ENCODE measurements around the gene WSB1.

Gene WSB1

DNA sequence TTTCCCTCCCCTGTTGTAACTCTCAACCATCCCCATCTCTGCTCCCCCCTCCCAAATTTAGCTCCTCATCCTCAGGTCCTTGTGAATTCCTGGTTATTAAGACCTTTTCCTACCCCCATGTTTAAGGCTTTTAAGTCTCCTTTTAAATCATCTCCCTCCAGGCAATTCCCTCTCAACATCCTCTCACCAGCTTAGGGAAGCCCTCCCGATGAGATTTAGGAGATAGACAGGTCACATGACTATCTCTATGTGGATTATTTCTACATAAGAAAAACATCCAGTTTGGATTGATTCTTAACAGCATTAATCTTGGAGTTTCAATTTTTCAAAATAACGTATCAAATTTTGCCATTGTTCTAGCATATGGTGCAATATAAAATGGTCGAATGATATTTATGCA, 12.5 kb upstream of the WSB1 start:
- DNase-seq: no peak

DNA sequence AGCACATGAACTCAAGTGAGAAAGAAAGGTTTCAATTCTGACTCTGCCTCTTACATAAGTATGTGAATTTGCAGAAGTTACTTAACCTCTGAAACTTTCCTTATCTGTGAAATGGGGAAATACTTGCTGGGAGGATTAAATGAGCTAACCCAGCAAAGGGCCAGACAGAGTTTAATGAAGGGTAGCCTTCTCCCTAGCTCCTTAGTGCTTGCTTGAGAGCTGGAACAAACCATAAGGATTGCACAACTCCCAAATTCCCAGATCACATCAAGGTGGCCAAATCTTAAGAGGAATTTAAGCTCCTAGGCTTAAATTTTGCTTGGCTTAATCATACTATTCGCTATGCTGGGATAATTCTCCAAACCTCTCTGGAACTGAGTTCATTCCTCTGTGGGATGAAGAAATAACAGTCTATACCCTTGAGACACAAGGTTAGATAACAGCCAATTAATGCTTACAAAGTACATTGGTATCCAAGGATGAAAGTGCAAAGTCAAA, 11.8 kb upstream of the WSB1 start:
- DNase-seq: peak; percentile 82

DNA sequence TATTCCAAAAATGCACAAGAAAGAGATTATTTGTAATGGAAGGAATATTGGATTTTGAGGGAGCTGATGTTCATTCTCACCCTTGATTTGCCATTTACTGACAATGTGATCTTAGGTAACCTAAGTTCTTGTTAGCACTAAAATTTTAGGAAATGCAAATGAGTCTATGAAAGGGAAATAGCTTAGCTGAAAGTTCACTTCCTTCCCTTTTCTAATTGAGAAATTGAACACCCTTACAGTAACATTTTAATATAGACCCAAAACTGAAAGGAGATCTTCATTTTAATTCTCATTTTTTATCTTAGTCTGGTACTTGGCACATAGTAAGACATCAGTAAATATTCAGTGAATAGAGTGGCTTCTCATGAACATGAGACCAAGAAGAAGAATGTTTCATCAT, 10.9 kb upstream of the WSB1 start:
- DNase-seq: no peak

DNA sequence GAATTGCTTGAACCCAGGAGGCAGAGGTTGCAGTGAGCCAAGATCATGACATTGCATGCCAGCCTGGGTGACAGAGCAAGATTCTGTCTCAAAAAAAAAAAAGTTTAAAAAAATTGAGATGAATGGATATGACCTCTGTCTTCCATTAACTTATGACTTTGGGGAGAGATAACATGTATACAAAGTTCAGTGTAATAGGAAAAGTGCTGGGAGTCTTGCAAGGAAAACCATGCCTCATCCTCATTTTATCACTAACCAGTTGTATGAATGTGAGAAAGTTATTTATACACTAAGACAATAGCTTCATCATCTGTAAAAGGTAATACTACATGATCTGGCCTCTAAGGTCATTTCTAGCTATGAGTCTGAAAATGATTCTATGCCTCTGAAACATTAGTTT, 10.2 kb upstream of the WSB1 start:
- DNase-seq: no peak

DNA sequence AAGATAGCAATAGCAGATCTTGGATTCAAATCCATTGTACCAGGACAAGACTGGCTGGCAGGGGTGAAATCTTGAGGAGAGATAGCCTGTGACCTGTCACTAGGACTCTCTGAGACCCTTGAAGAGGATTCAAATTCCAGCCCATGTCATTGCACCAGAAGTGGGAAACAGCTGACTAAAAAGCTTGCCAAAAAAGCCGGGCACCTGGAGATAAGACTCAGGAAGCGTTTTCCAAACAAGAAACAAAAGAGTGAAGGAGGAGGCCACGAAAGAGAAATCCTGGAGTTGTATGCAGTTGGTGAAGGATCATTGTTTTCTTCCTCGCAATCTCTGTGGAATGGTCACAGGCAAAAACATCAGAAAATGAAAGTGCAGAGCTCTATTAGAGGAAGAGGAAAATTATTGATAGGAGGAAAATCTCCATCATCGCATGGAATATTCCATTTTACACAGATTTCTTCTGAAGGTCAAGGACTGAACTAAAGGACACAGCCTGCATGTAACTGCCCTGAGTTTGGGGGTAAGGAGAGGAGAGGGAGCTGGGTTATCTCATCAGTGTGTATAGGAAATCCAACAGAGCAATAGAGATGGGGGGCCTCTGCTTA, 9.0 kb upstream of the WSB1 start:
- no peak for DNase-seq

DNA sequence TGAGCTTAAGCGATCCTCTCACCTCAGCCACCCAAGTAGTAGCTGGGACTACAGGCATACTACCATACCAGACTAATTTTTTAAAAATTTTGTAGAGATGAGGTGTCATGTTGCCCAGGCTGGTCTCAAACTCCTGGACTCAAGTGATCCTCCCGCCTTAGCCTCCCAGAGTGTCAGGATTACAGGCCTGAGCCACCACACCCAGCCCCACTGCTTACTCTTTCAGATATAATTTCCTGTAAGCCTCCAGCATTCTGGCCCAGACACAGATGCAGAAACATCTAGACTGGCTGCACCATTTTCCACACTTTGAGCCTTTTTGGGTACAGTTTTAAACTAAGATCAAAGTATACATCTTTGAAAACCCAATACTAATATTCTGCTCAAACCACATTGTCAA, 8.4 kb upstream of the WSB1 start:
- no peak for DNase-seq

DNA sequence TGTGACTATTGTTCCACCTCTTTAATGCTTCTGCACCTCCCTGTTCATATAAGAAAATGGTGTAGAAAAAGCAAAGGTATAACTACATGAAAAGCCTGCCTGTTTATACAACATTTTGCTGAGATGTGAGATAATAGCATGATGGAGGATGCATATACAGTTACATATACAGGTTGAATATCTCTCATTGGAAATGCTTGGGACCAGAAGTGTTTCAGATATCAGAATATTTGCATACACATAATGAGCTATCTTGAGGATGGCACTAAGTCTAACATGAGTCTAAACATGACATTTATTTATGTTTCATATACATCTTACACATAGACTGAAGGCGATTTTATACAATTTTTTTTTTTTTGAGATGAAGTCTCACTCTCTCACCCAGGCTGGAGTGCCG, 5.7 kb upstream of the WSB1 start:
- DNase-seq: no peak

DNA sequence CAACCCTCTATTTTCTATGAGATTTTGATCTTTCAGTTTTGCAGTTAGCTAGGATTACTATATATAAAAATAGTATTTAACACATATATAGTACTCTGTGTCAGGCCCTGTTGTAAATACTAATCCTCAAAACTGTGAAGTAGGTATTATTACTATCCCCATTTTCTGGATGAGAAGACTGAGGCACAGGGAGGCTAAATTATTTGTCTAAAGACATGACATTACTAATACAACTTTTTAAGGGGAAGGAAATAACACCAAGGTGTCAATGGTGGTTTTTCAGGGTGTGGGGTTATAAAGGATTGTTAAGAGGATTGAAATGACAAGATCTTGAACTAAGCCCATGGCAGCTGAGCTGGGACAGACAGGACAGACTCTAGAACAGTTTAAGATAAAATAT, 4.1 kb upstream of the WSB1 start:
- DNase-seq: no peak

DNA sequence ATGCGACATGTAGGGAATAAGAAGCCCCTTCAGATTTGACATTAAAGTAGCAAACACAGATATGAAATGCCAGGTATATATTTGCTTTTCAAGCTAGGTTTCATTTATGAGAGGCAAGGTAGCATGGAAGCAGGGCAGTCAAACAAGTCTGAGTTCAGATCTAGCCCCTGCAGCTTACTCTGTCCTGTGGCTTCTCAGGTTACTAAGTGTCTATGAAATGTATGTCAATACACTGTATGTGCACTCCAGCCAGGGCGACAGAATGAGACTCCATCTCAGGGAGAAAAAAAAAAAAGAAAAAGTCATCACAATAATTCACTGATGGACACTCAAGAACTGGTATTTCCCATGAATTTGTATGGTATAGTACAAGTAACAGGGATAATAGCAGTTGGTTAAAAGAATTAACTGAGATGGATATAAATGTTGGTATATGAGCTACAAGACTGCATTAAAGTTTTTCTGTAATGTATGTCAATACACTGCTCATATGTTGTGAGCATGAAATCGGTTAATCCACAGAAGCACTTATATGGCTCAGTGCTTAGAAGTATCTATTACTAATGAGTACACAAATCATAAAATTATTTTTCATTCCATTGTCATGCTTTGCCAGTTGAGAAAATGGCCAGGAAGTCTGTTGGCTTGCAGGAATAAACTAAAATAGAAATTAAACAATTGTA, 2.9 kb upstream of the WSB1 start:
- DNase-seq: no peak

DNA sequence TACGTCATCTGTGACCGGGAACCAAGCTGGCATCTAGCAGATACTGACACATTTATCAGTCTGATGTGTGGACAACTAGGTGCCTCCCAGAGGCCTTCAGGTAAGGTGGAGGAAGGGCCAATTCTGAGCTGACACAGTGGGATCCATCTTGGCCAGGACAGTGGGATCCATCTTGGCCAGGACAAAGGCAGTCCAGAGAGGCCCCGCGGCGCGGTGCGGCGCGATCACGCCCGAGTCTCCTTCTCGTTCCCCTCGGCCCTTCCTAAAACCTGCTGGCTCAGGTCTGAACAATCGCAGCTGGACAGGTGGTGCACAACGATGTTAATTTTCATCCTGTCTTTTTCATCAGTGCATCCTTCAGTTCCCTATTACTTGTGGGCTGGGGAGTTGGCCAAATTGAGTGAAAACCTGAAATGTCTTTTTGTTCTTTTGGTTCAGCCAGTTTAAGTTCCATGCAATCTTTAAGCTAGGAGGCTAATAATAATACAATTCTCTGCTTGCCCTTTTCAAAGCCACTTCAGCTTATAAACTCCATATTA, 486 bp upstream of the WSB1 start:
- no peak for DNase-seq

DNA sequence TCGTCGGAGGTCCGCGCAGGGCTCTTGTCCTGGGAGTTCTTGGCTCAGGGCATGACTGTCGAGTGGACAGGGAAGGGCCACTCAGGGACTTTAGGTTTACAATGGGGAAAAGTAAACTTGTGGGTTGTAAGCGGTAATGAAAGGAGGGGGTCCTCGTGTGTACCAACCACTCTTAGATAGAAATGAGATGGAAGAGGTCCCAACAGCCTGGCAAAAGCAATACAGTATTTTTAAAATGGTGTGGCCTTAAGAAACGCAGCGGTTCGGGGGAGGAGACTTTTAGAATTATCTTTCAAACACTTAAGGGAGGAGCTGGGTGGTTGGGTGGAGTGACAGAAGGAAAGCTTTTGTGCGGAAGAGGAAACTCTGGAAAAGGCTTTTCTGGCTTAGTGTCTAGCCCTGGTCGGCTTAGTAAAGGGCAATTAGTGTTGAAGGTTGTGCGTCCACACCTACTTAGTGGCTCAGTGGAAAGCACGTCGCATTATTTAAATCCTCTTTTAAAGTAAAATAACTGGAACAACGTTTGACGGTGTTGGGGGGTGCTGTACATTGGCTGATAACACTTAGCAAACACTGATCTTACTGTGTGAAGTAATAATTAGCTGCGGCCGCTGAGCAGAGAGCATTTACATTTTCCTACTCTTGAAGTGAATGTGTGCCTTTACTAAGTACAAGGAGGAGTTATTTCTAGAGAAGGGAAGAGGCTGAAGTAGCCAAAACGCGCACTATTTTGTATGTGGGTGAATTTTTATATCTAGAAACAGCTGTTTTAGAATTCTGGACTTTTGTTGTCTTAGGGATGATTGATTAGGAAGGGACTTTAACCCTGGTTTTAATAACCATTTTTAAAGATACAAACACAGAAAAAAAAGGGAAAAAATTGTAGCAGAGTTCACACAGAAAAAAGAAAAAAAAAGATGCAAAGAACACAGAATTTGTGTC, 1.0 kb downstream of the WSB1 start:
- DNase-seq: peak; percentile 74

DNA sequence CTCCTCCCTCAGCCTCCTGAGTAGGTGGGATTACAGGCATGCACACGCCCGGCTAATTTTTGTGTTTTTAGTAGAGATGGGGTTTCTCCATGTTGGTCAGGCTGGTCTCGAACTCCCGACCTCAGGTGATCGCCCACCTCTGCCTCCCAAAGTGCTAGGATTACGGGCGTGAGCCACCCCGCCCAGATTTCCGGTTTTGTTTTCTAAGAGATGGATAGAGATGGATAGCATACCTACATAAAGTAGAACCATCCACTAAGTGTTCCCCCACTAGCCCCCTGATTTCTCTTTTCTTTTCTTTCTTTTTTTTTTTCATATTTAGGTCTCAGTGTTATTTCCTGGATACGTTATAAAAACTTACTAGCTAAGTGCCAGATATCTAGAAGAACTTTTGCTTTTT, 2.0 kb downstream of the WSB1 start:
- DNase-seq: peak; percentile 21

DNA sequence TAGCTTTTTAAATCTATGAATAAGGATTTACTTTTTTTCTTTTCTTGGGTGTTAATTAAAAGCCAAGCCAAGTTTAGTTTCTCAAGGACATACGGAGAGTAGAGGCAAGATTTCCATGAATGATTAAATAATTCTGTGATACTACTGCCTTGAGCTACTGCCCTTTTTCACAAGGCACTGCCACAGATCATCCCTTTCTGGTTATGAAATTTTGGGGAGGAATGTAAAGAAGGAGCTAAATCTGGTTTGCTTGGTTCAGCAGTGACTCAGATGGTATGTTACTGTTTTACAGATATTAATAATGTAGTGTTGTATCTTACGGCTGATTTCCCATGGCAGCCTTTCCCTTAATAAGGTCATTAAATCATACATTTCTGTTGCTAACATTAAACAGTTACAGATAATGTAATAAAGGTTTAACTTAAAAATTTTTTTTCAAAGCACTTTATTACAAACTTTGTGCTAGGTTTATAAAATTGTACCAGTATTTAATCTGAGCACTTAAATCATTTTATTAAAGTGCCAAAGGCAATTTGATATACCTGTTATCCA, 2.6 kb downstream of the WSB1 start:
- DNase-seq: peak; percentile 77

DNA sequence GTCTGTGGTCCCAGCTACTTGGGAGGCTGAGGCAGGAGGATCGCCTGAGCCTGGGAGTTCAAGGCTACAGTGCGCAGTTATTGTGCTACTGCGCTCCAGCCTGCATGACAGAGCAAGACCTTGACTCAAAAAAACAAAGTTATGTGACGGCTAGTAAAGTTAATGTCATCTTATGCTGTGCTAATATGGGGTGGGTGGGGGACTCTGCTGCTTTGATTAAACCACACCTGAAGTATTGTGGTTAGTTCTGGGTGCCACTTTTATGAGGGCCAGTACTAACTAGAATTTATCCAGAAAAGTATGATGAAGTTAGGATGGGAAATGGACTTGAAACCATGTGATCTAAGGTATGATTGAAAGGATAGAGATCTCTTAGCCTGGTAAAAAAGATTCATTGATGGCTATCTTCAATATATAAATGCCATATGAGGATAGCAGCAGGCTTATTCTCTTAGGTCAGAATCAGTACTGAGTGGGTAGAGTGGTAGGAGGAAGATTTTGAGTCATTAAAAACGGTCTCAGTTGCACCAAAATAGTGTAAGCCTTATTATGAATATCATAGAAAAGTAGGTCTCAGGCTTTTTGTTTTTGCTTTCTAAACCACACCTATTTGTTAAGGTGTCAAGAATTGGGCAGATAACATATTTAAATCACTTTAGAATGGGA, 5.6 kb downstream of the WSB1 start:
- DNase-seq: no peak

DNA sequence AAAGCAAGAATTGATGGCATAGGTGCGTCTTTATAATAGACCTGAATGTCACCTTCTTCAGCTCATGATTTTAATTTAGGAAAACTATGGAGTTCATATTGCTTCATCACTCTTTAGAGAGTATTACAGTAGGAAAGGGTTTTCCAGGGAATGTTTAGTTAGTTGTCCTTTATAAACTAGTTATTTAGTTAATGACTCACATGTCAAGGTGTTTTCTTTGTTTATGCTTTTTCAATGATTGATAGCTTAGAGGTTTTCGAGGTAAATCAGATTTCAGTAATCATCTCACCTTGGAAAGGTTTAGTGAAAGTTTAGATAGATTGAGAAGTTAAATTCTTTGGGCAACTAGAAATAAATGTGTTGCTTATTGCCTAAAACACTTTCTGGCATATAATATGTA, 9.8 kb downstream of the WSB1 start:
- DNase-seq: no peak

DNA sequence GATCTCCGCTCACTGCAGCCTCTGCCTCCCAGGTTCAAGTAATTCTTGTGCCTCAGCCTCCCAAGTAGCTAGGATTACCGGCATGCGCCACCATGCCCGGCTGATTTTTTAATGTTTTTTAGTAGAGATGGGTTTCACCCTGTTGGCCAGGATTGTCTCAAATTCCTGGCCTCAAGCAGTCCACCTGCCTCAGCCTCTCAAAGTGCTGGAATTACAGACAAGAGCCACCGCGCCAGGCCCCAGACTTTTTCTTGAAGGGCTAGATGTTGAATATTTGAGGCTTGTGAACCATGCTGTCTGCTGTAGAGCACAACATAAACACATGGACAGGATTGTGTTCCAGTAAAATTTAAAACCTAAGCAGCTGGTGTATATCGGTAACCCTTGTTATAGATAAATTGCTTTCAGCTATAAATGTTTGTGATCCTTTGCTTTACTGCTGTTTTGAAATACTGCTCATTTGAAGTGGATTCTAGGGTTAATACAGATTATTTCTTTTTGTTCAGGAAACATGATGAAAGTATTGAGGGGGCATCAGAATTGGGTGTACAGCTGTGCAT, 12.4 kb downstream of the WSB1 start:
- no peak for DNase-seq

DNA sequence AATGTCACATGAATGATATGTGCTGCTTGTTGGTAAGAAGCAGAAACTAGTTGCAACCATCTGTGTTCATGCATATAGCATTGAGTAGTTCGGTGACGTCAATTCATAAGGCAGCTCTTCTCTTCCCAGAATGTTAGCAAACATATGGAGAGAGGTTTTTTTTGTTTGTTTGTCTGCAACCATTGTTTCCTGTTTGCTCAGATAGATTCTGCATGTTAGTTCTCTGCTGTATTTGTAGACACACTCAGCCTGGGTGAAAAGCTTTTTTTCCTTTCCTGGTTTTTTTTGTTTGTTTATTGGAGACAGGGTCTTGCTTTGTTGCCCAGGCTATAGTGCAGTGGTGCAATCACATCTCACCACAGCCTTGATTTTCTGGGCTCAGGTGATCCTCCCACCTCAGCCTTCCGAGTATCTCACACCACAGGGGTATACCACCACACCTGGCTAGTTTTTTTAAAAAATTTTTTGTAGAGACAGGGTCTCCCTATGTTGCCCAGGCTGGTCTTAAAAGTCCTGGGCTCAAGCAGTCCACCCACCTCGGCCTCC, 16.7 kb downstream of the WSB1 start:
- DNase-seq: no peak

DNA sequence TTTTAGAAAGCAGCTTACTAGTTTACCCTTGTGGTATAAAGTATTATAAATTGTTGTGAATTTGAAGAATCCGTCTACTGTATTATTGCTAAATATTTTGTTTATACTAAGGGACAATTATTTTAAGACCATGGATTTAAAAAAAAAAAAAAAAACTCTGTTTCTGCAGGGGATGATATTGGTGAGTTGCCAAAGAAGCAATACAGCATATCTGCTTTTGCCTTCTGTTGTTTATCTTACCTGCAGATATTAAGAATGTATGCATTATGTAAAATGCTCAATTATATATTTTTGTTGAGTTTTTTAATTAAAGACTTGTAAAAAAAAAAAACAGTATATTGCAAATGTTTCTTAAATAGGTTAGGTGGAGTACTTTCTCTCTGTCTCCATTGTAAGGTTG, 19.4 kb downstream of the WSB1 start:
- no peak for DNase-seq

DNA sequence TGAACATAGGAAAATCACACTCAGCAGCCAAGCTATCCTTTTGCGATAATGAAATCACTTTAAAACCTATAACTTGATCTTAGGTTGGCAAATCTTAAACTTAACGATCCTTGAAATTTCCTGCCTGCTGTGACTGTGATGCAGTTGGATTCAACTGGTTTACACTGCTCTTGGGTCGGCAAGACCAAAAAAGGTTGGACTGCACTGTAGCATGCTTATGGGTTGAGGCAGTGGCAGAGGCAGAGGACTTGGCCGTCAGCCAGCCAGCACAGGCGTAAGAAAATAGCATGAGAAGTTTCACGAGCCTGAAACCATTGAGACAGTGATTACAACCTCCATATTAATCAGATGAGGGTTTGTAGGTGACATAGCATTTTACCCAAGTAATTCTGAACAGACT, 21.4 kb downstream of the WSB1 start:
- peak; percentile 41 for DNase-seq

DNA sequence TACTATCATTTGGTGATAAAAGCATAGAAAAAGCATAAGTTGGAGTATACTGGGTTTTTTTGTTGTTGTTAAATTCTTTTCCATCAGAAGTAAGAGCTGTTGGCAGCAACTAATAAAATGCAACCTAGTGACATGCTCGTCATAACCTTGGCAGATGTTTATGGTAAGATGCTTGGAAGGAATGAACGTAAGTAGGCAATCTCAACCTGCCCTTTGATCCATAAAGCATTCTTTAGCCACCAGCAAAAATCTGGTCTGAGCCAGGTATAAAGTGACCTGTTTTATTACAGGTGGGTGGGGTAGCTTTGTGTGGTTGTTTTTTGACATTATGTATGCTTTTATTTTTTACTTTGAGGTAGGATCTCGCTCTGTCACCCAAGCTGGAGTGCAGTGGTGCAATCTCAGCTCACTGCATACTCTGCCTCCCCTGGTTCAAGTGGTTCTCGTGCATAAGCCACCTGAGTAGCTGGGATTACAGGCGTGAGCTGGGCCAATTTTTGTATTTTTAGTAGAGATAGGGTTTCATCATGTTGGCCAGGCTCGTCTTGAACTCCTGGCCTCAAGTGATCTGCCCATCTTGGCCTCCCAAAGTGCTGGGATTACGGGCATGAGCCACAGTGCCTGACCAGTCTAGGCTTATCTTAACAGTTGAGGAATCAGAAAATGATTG, 22.0 kb downstream of the WSB1 start:
- no peak for DNase-seq

DNA sequence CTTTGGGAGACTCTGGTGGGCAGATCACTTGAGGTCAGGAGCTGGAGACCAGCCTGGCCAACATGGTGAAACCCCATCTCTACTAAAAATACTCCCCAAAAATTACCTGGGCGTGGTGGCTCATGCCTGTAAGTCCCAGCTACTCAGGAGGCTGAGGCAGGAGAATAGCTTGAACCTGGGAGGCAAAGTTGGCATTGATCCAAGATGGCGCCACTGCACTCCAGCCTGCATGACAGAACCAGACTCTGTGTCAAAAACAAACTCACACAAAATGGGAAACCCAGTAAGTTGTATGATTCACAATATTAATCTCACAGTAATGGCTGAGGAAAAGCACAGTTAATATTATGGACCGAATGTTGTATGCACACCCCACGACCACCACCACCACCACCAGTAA, 24.3 kb downstream of the WSB1 start:
- no peak for DNase-seq
